LNCaP clone FGC (cell line): ENCODE measurements around the gene MUC20.

ENCODE experiments used
- DNase-seq: peaks from one replicate; pipeline ENCODE4 v3.0.0-alpha.2; 2011; ENCODE audit warnings: low read depth
- H3K4me3 ChIP-seq: 2 replicates; pipeline ENCODE4 v1.5.1; 2011; ENCODE audit warnings: mild to moderate bottlenecking, low read depth, low read length, control low read depth
- TF ChIP-seq, protein P1 (sequence below): IDR thresholded peaks from 2 replicates; pipeline ENCODE4 v1.5.1; 2012; ENCODE audit warnings: mild to moderate bottlenecking; ENCODE audit not compliant: control insufficient read depth, insufficient read depth; ENCODE audit errors: extremely low read depth

MUC20 gene

GRCh38 chr3:195763843-195764825 lies 43.4 kb downstream of the MUC20 start:
- no peak for DNase-seq
- no peak overlapping the region for H3K4me3 ChIP-seq

GRCh38 chr3:195764961-195765706 lies 44.4 kb downstream of the MUC20 start:
- DNase-seq, result no peak
- H3K4me3 ChIP-seq, result no peak overlapping the region
- TF ChIP-seq, protein P1, sequence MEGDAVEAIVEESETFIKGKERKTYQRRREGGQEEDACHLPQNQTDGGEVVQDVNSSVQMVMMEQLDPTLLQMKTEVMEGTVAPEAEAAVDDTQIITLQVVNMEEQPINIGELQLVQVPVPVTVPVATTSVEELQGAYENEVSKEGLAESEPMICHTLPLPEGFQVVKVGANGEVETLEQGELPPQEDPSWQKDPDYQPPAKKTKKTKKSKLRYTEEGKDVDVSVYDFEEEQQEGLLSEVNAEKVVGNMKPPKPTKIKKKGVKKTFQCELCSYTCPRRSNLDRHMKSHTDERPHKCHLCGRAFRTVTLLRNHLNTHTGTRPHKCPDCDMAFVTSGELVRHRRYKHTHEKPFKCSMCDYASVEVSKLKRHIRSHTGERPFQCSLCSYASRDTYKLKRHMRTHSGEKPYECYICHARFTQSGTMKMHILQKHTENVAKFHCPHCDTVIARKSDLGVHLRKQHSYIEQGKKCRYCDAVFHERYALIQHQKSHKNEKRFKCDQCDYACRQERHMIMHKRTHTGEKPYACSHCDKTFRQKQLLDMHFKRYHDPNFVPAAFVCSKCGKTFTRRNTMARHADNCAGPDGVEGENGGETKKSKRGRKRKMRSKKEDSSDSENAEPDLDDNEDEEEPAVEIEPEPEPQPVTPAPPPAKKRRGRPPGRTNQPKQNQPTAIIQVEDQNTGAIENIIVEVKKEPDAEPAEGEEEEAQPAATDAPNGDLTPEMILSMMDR, result no peak

More at GRCh38 chr3:195763843-195764825, 43.4 kb downstream of the MUC20 start:
- TF ChIP-seq, protein P1, result no peak

DNA sequence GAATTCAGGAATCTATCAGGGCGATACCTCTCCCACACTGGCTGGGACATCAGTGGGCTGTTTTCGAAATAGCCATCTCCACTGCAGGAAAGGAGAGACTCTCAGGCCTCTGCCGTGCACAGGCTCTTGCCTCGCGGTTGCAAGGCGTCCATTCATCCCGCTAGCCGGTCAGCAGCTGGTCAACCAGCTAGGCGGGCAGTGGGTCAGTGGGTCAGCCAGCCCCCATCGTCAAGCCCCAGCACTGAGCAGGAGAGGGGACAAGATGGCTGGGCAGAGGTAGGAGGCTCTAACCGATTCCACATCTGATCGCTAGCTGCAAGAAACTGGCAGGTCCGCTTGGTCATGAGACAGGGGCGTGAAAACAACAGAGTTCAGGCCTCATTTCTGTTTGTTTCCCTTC lies 45.9 kb downstream of the MUC20 start:
- TF ChIP-seq, protein P1, result no peak
- DNase-seq, result no peak
- H3K4me3 ChIP-seq, result no peak overlapping the region

- TF ChIP-seq, protein P1, result no peak
- H3K4me3 ChIP-seq, result no peak overlapping the region
- DNase-seq, result no peak
Observed at GRCh38 chr3:195767792-195768191, 47.0 kb downstream of the MUC20 start.

- DNase-seq, result no peak
- no peak overlapping the region for H3K4me3 ChIP-seq
- TF ChIP-seq, protein P1, result no peak
Observed at GRCh38 chr3:195768414-195768813, 47.6 kb downstream of the MUC20 start.

GRCh38 chr3:195768831-195769303 lies 48.1 kb downstream of the MUC20 start:
- no peak for DNase-seq
- H3K4me3 ChIP-seq, result no peak overlapping the region
- TF ChIP-seq, protein P1, result no peak
